HepG2 (cell line): Measurements from ENCODE around the gene AIP. TPM values are rescaled to one million over a fixed set of nuclear protein-coding genes. Genes with fewer than 3 reads are reported as not detected.

Experiments used
- BCL6 ChIP-seq: IDR thresholded peaks from 2 replicates; pipeline ENCODE4 v1.6.1; 2016; ENCODE audit warnings: missing genetic modification reagents, missing compliant biosample characterization
- BRCA1 ChIP-seq: sonication (generic); formaldehyde crosslinking; IDR thresholded peaks from 2 replicates; pipeline ENCODE4 v1.4.0; 2020; ENCODE audit warnings: missing genetic modification reagents
- FOXA3 ChIP-seq: IDR thresholded peaks from 2 replicates; pipeline ENCODE4 v1.6.1; 2016; ENCODE audit warnings: missing genetic modification reagents, missing compliant biosample characterization
- FOXM1 ChIP-seq: sonication (generic); formaldehyde crosslinking; IDR thresholded peaks from 2 replicates; pipeline ENCODE4 v1.5.0; 2020; ENCODE audit warnings: missing genetic modification reagents
- FOXO1 ChIP-seq: sonication (generic); formaldehyde crosslinking; IDR thresholded peaks from 2 replicates; pipeline ENCODE4 v1.4.0; 2020; ENCODE audit warnings: missing genetic modification reagents
- NFYC ChIP-seq: IDR thresholded peaks from 2 replicates; pipeline ENCODE4 v1.6.1; 2016; ENCODE audit warnings: missing genetic modification reagents, missing compliant biosample characterization
- PTBP1 ChIP-seq: fragments of 200-400 bp; formaldehyde crosslinking; IDR thresholded peaks from 2 replicates; pipeline ENCODE4 v1.6.1; 2018; ENCODE audit warnings: low read length, low read depth; ENCODE audit not compliant: poor library complexity, severe bottlenecking
- RFXANK ChIP-seq: IDR thresholded peaks from 2 replicates; pipeline ENCODE4 v1.6.1; 2016
- ZBTB1 ChIP-seq: sonication (generic); formaldehyde crosslinking; IDR thresholded peaks from 2 replicates; pipeline ENCODE4 v1.4.0; 2020; ENCODE audit warnings: missing genetic modification reagents, borderline replicate concordance
- ZBTB42 ChIP-seq: sonication (generic); formaldehyde crosslinking; IDR thresholded peaks from 2 replicates; pipeline ENCODE4 v1.5.0; 2020; ENCODE audit warnings: mild to moderate bottlenecking, missing genetic modification reagents
- ZBTB7A ChIP-seq: sonication (generic); formaldehyde crosslinking; IDR thresholded peaks from 2 replicates; pipeline ENCODE4 v1.8.0; 2022; ENCODE audit warnings: mild to moderate bottlenecking, missing genetic modification reagents
- ZMAT3 ChIP-seq: sonication (generic); formaldehyde crosslinking; conservative IDR thresholded peaks from 2 replicates; pipeline ENCODE4 v1.7.0; 2021; ENCODE audit warnings: missing genetic modification reagents
- ZNF136 ChIP-seq: sonication (generic); formaldehyde crosslinking; IDR thresholded peaks from 2 replicates; pipeline ENCODE4 v1.8.1; 2022; ENCODE audit warnings: low read depth, mild to moderate bottlenecking, moderate library complexity, missing genetic modification reagents
- ZNF251 ChIP-seq: sonication (generic); formaldehyde crosslinking; IDR thresholded peaks from 2 replicates; pipeline ENCODE4 v1.9.0; 2021; ENCODE audit warnings: mild to moderate bottlenecking, missing genetic modification reagents
- ZNF558 ChIP-seq: sonication (generic); formaldehyde crosslinking; IDR thresholded peaks from 2 replicates; pipeline ENCODE4 v1.9.0; 2022; ENCODE audit warnings: mild to moderate bottlenecking, missing genetic modification reagents, borderline replicate concordance
- ZSCAN31 ChIP-seq: sonication (generic); formaldehyde crosslinking; IDR thresholded peaks from 2 replicates; pipeline ENCODE4 v1.5.0; 2020; ENCODE audit warnings: low read depth, mild to moderate bottlenecking, missing genetic modification reagents
- polyA plus RNA-seq, 8 experiments: library from polyadenylated mRNA; depleted of rRNA in 3 of 8; stranded (reverse) in 7 of 8; unstranded in 1 of 8; fragments of >200 nt; fragmentation: Illumina TruSeq in 4 of 8; extraction: Trizol in 4 of 8; gene quantifications; 2 replicates each; pipeline versions ENCODE4 v1.2.1 to v1.2.3, GENCODE V29; 2011 to 2016; ENCODE audit warnings: low read depth in 4 of 8, missing spikeins in 1 of 8, mixed read lengths in 1 of 8; ENCODE audit not compliant: insufficient read depth in 1 of 8
- total RNA-seq, 5 experiments: library from RNA; depleted of rRNA; stranded (reverse); fragments of >200 nt; fragmentation: Illumina TruSeq; extraction: Trizol; gene quantifications; 2 replicates each; pipeline ENCODE4 v1.2.3, GENCODE V29; 2016; ENCODE audit warnings: low read depth in 1 of 5
- TF ChIP-seq, protein P1 (sequence below): sonication (generic); formaldehyde crosslinking; IDR thresholded peaks from 2 replicates; pipeline ENCODE4 v1.4.0; 2020; ENCODE audit warnings: mild to moderate bottlenecking, missing genetic modification reagents
- TF ChIP-seq, protein P2 (sequence below): sonication (generic); formaldehyde crosslinking; IDR thresholded peaks from 2 replicates; pipeline ENCODE4 v1.4.0; 2020; ENCODE audit warnings: missing genetic modification reagents, borderline replicate concordance
- TF ChIP-seq, protein P3 (sequence below): sonication (generic); formaldehyde crosslinking; IDR thresholded peaks from 2 replicates; pipeline ENCODE4 v1.5.0; 2020; ENCODE audit warnings: missing genetic modification reagents, mild to moderate bottlenecking, borderline replicate concordance
- TF ChIP-seq, protein P4 (sequence below): sonication (generic); formaldehyde crosslinking; IDR thresholded peaks from 2 replicates; pipeline ENCODE4 v1.5.0; 2020; ENCODE audit warnings: missing genetic modification reagents, mild to moderate bottlenecking, borderline replicate concordance
- TF ChIP-seq, protein P5 (sequence below): sonication (generic); formaldehyde crosslinking; IDR thresholded peaks from 2 replicates; pipeline ENCODE4 v1.4.0; 2020; ENCODE audit warnings: low read depth, mild to moderate bottlenecking, missing genetic modification reagents
- TF ChIP-seq, protein P6 (sequence below): sonication (generic); formaldehyde crosslinking; IDR thresholded peaks from 2 replicates; pipeline ENCODE4 v1.9.0; 2022; ENCODE audit warnings: missing genetic modification reagents, mild to moderate bottlenecking, borderline replicate concordance

The AIP gene
- total and polyA plus RNA-seq, 2 of the 13 experiments (the other 11 are each of a cell fraction or from before 2014, with no cell fraction given), result 51.8 to 110 TPM

DNA sequence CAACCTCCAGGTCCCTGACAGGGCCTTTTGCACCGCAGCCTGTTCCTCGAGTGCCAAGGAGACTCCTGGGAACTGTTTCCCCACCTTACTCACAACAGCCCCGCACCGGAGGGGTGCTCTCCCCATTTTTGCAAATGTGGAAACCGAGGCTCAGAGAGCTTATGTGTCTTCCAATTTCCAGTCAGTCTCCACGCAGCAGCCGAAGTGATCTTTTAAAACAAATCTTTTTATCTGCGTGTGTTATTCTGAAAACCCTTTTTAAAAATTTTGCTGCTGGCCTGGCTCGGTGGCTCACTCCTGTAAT is 13.4 kb upstream of the AIP start (continued):
- TF ChIP-seq PTBP1, result no peak
- TF ChIP-seq, protein P1, sequence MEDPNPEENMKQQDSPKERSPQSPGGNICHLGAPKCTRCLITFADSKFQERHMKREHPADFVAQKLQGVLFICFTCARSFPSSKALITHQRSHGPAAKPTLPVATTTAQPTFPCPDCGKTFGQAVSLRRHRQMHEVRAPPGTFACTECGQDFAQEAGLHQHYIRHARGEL, result no peak
- TF ChIP-seq RFXANK (CRISPR knock-in tag), result no peak
- TF ChIP-seq BRCA1 (CRISPR knock-in tag), result no peak
- no peak for TF ChIP-seq ZNF136 (CRISPR knock-in tag)
- no peak for TF ChIP-seq NFYC
- TF ChIP-seq ZBTB1 (CRISPR knock-in tag), result no peak
- TF ChIP-seq ZMAT3 (CRISPR knock-in tag), result no peak
- TF ChIP-seq ZBTB42 (CRISPR knock-in tag), result 0 out of 2 replicates have a peak, but pooled peaks have one; percentile 64
- no peak for TF ChIP-seq FOXA3 (CRISPR knock-in tag)
- no peak for TF ChIP-seq FOXM1 (CRISPR knock-in tag)
- no peak for TF ChIP-seq FOXO1 (CRISPR knock-in tag)
- 0 out of 2 replicates have a peak, but pooled peaks have one; percentile 2 for TF ChIP-seq ZBTB7A (CRISPR knock-in tag)
- TF ChIP-seq, protein P2, sequence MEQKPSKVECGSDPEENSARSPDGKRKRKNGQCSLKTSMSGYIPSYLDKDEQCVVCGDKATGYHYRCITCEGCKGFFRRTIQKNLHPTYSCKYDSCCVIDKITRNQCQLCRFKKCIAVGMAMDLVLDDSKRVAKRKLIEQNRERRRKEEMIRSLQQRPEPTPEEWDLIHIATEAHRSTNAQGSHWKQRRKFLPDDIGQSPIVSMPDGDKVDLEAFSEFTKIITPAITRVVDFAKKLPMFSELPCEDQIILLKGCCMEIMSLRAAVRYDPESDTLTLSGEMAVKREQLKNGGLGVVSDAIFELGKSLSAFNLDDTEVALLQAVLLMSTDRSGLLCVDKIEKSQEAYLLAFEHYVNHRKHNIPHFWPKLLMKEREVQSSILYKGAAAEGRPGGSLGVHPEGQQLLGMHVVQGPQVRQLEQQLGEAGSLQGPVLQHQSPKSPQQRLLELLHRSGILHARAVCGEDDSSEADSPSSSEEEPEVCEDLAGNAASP, result no peak
- no peak for TF ChIP-seq ZNF558 (CRISPR knock-in tag)
- TF ChIP-seq, protein P3, sequence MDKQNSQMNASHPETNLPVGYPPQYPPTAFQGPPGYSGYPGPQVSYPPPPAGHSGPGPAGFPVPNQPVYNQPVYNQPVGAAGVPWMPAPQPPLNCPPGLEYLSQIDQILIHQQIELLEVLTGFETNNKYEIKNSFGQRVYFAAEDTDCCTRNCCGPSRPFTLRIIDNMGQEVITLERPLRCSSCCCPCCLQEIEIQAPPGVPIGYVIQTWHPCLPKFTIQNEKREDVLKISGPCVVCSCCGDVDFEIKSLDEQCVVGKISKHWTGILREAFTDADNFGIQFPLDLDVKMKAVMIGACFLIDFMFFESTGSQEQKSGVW (CRISPR knock-in tag), result no peak
- TF ChIP-seq, protein P4, sequence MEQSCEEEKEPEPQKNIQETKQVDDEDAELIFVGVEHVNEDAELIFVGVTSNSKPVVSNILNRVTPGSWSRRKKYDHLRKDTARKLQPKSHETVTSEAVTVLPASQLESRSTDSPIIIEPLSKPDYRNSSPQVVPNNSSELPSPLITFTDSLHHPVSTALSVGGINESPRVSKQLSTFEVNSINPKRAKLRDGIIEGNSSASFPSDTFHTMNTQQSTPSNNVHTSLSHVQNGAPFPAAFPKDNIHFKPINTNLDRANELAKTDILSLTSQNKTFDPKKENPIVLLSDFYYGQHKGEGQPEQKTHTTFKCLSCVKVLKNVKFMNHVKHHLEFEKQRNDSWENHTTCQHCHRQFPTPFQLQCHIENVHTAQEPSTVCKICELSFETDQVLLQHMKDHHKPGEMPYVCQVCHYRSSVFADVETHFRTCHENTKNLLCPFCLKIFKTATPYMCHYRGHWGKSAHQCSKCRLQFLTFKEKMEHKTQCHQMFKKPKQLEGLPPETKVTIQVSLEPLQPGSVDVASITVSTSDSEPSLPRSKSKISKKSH (CRISPR knock-in tag), result no peak; the same call in 1 of the 2 replicates
- TF ChIP-seq, protein P5, sequence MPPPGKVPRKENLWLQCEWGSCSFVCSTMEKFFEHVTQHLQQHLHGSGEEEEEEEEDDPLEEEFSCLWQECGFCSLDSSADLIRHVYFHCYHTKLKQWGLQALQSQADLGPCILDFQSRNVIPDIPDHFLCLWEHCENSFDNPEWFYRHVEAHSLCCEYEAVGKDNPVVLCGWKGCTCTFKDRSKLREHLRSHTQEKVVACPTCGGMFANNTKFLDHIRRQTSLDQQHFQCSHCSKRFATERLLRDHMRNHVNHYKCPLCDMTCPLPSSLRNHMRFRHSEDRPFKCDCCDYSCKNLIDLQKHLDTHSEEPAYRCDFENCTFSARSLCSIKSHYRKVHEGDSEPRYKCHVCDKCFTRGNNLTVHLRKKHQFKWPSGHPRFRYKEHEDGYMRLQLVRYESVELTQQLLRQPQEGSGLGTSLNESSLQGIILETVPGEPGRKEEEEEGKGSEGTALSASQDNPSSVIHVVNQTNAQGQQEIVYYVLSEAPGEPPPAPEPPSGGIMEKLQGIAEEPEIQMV, result no peak
- TF ChIP-seq ZNF251 (CRISPR knock-in tag), result no peak
- 0 out of 2 replicates have a peak, but pooled peaks have one; percentile 44 for TF ChIP-seq ZSCAN31 (CRISPR knock-in tag)
- TF ChIP-seq BCL6 (CRISPR knock-in tag), result 0 out of 2 replicates have a peak, but pooled peaks have one; percentile 6
- TF ChIP-seq, protein P6, sequence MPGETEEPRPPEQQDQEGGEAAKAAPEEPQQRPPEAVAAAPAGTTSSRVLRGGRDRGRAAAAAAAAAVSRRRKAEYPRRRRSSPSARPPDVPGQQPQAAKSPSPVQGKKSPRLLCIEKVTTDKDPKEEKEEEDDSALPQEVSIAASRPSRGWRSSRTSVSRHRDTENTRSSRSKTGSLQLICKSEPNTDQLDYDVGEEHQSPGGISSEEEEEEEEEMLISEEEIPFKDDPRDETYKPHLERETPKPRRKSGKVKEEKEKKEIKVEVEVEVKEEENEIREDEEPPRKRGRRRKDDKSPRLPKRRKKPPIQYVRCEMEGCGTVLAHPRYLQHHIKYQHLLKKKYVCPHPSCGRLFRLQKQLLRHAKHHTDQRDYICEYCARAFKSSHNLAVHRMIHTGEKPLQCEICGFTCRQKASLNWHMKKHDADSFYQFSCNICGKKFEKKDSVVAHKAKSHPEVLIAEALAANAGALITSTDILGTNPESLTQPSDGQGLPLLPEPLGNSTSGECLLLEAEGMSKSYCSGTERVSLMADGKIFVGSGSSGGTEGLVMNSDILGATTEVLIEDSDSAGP (CRISPR knock-in tag), result no peak
